WI38 (cell line): ENCODE data around the gene ARHGAP44.

Source experiments
- H3K4me3 ChIP-seq: 2 replicates; pipeline ENCODE4 v1.5.1; 2011; ENCODE audit warnings: low read depth, mild to moderate bottlenecking, control low read depth, low read length
- TF ChIP-seq, protein P1 (sequence below): IDR thresholded peaks from 2 replicates; pipeline ENCODE4 v1.5.1; 2012; ENCODE audit warnings: low read depth, mild to moderate bottlenecking, control low read depth, low read length

ARHGAP44 gene

DNA sequence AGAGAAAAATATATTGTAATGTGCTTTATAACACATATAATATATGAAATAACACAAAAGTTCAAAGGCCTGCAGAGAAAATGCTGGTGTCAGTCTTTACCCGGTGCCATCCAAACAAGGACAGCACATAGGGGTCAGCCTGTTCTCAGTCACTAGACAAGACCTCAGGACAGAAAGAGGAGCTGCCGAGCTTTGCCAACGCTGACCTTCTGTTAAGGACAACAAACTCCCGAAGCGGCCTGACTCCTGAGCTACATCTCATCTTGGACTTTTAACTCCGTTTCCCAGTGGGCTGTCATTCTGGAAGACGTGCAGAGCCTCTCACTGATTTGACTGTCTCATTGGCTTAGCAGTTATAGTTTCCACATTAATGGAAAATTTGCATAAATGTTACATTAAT, 221.7 kb downstream of the ARHGAP44 start:
- no peak overlapping the region for H3K4me3 ChIP-seq
- TF ChIP-seq, protein P1, sequence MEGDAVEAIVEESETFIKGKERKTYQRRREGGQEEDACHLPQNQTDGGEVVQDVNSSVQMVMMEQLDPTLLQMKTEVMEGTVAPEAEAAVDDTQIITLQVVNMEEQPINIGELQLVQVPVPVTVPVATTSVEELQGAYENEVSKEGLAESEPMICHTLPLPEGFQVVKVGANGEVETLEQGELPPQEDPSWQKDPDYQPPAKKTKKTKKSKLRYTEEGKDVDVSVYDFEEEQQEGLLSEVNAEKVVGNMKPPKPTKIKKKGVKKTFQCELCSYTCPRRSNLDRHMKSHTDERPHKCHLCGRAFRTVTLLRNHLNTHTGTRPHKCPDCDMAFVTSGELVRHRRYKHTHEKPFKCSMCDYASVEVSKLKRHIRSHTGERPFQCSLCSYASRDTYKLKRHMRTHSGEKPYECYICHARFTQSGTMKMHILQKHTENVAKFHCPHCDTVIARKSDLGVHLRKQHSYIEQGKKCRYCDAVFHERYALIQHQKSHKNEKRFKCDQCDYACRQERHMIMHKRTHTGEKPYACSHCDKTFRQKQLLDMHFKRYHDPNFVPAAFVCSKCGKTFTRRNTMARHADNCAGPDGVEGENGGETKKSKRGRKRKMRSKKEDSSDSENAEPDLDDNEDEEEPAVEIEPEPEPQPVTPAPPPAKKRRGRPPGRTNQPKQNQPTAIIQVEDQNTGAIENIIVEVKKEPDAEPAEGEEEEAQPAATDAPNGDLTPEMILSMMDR, result no peak

- no peak overlapping the region for H3K4me3 ChIP-seq
- TF ChIP-seq, protein P1, result no peak
These were observed 225.5 kb downstream of the ARHGAP44 start for GRCh38 chr17:13014801-13015200.

- TF ChIP-seq, protein P1, result no peak
- peak overlapping the region; percentile 94 for H3K4me3 ChIP-seq
These were observed 227.8 kb downstream of the ARHGAP44 start for GRCh38 chr17:13016881-13017654.

DNA sequence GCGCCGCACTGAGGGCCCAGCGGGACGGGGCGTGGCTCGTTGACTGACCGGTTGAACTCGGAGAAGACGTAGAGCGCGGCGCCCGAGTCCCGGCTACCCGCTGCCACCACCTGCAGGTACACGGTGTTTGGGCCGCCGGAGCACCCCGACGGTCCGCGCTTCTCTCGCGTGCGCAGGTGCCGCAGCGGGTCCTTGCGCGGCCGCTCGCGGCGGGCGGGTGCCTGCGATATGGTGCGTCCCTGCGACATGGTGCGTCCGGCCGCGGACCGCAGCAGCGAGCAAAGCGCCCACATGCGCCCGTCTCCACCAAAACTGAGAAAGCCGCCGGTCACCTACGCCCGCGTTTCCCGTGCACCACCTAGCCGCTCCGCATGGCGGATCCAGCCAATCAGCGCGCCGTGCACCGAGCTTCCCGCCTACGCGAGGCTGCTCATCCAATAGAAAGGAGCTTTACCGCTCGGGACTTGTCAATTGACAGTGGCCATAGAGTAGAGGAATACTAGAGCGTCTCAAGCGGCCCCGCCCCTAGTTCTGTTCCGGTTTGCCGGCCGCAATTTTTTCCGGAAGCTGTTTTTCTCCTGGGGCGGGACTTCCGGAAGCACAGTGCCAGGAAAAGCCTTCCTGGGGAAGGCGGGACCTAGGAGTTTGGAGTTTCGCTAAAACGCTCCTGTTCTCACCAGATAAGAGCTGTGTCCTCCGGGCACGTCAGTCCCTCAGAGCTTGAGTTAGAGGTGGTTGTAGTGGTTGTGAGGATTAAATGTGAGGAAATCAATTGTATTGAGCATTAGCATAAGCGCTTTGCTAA, 228.6 kb downstream of the ARHGAP44 start, which contains the start of gene ELAC2:
TSS of gene ELAC2 (minus strand) at position 373 of the 805 bp plus-strand sequence. CDS start at position 293, 80 bp downstream.
- TF ChIP-seq, protein P1, result no peak
- H3K4me3 ChIP-seq, result peak within 1 kb of the TSS; percentile 94

- no peak overlapping the region for H3K4me3 ChIP-seq
- TF ChIP-seq, protein P1, result no peak
These were observed 234.7 kb downstream of the ARHGAP44 start for GRCh38 chr17:13024016-13024415.

GRCh38 chr17:13024526-13025257, 235.4 kb downstream of the ARHGAP44 start:
- TF ChIP-seq, protein P1, result peak; percentile 99
- H3K4me3 ChIP-seq, result peak overlapping the region; percentile 41
